Activated naive CD4-positive, alpha-beta T cell treated with anti-CD3 and anti-CD28 coated beads, Interleukin-2, amount 50 U/mL, for 24 hours (primary cell): ENCODE results near the gene ARID3C.
A peak's percentile ranks its signal among the peaks of the same experiment; 100 is the strongest.

ENCODE experiments used
- H3K27ac Mint-ChIP-seq: one replicate; pipeline ENCODE4 v1.8.0; 2021; ENCODE audit warnings: mild to moderate bottlenecking, mixed read lengths
- H3K27me3 Mint-ChIP-seq: one replicate; pipeline ENCODE4 v1.8.0; 2021; ENCODE audit warnings: mixed read lengths
- H3K36me3 Mint-ChIP-seq: one replicate; pipeline ENCODE4 v1.8.0; 2021; ENCODE audit warnings: mixed read lengths
- H3K4me1 Mint-ChIP-seq: one replicate; pipeline ENCODE4 v1.8.0; 2021; ENCODE audit warnings: mixed read lengths
- H3K4me3 Mint-ChIP-seq: one replicate; pipeline ENCODE4 v1.8.0; 2021; ENCODE audit warnings: mild to moderate bottlenecking, mixed read lengths
- H3K9me3 Mint-ChIP-seq: one replicate; pipeline ENCODE4 v1.8.0; 2021; ENCODE audit warnings: mixed read lengths

The ARID3C gene

GRCh38 chr9:34620061-34620994 lies 8.5 kb downstream of the ARID3C start, which contains the start of gene DCTN3:
DCTN3 (minus strand) TSS chr9:34620495; CDS start chr9:34620464, 31 bp downstream.
- peaks cover 3% of the 10 kb centered on the region for H3K36me3 Mint-ChIP-seq
- peaks cover 25% of the 10 kb centered on the region for H3K4me1 Mint-ChIP-seq
- H3K4me3 Mint-ChIP-seq, result peak within 1 kb of the TSS; percentile 88
- H3K9me3 Mint-ChIP-seq, result no peaks in the 10 kb centered on the region
- peak within 1 kb of the TSS; percentile 62 for H3K27ac Mint-ChIP-seq
- peaks cover 22% of the 10 kb centered on the region for H3K27me3 Mint-ChIP-seq

GRCh38 chr9:34615132-34615531 lies 13.7 kb downstream of the ARID3C start:
- H3K36me3 Mint-ChIP-seq, result peaks cover 7% of the 10 kb centered on the region
- no peak overlapping the region for H3K27ac Mint-ChIP-seq
- peaks cover 38% of the 10 kb centered on the region for H3K4me1 Mint-ChIP-seq
- H3K4me3 Mint-ChIP-seq, result no peak overlapping the region
- no peaks in the 10 kb centered on the region for H3K9me3 Mint-ChIP-seq
- no peaks in the 10 kb centered on the region for H3K27me3 Mint-ChIP-seq

GRCh38 chr9:34612788-34613390 lies 16.0 kb downstream of the ARID3C start:
- H3K9me3 Mint-ChIP-seq, result no peaks in the 10 kb centered on the region
- H3K27me3 Mint-ChIP-seq, result no peaks in the 10 kb centered on the region
- peak overlapping the region; percentile 92 for H3K4me3 Mint-ChIP-seq
- peaks cover 7% of the 10 kb centered on the region for H3K36me3 Mint-ChIP-seq
- H3K27ac Mint-ChIP-seq, result peak overlapping the region; percentile 71
- peaks cover 26% of the 10 kb centered on the region for H3K4me1 Mint-ChIP-seq

- Mint-ChIP-seq H3K36me3 (peaks cover 7% of the 10 kb centered on the region), H3K27ac (peak within 1 kb of the TSS; percentile 95), H3K4me3 (peak within 1 kb of the TSS; percentile 92), H3K4me1 (peaks cover 26% of the 10 kb centered on the region), H3K27me3 (no peaks in the 10 kb centered on the region), H3K9me3 (no peaks in the 10 kb centered on the region)
These were observed 16.8 kb downstream of the ARID3C start, which contains the start of gene RPP25L for GRCh38 chr9:34611811-34612787. RPP25L (minus strand) TSS chr9:34612097; CDS start chr9:34611296, 801 bp downstream.

GRCh38 chr9:34611251-34611810 lies 17.5 kb downstream of the ARID3C start:
- H3K27me3 Mint-ChIP-seq, result no peaks in the 10 kb centered on the region
- H3K36me3 Mint-ChIP-seq, result peaks cover 5% of the 10 kb centered on the region
- no peaks in the 10 kb centered on the region for H3K9me3 Mint-ChIP-seq
- H3K4me1 Mint-ChIP-seq, result peaks cover 26% of the 10 kb centered on the region
- peak overlapping the region; percentile 92 for H3K4me3 Mint-ChIP-seq
- peak overlapping the region; percentile 95 for H3K27ac Mint-ChIP-seq

GRCh38 chr9:34610434-34611206 lies 18.2 kb downstream of the ARID3C start:
- peak overlapping the region; percentile 92 for H3K4me3 Mint-ChIP-seq
- H3K36me3 Mint-ChIP-seq, result peaks cover 4% of the 10 kb centered on the region
- no peaks in the 10 kb centered on the region for H3K27me3 Mint-ChIP-seq
- H3K27ac Mint-ChIP-seq, result no peak overlapping the region
- no peaks in the 10 kb centered on the region for H3K9me3 Mint-ChIP-seq
- peaks cover 26% of the 10 kb centered on the region for H3K4me1 Mint-ChIP-seq

- no peak overlapping the region for H3K4me3 Mint-ChIP-seq
- peaks cover 16% of the 10 kb centered on the region for H3K4me1 Mint-ChIP-seq
- H3K27ac Mint-ChIP-seq, result no peak overlapping the region
- H3K27me3 Mint-ChIP-seq, result peaks cover 2% of the 10 kb centered on the region
- no peaks in the 10 kb centered on the region for H3K9me3 Mint-ChIP-seq
- peaks cover 1% of the 10 kb centered on the region for H3K36me3 Mint-ChIP-seq
These were observed 21.5 kb downstream of the ARID3C start for GRCh38 chr9:34607331-34607730.

GRCh38 chr9:34606905-34607304 lies 22.0 kb downstream of the ARID3C start:
- peaks cover 1% of the 10 kb centered on the region for H3K36me3 Mint-ChIP-seq
- peaks cover 14% of the 10 kb centered on the region for H3K4me1 Mint-ChIP-seq
- H3K27me3 Mint-ChIP-seq, result peaks cover 2% of the 10 kb centered on the region
- no peak overlapping the region for H3K27ac Mint-ChIP-seq
- no peak overlapping the region for H3K4me3 Mint-ChIP-seq
- H3K9me3 Mint-ChIP-seq, result no peaks in the 10 kb centered on the region

GRCh38 chr9:34606190-34606589 lies 22.7 kb downstream of the ARID3C start:
- H3K4me1 Mint-ChIP-seq, result peaks cover 10% of the 10 kb centered on the region
- H3K27ac Mint-ChIP-seq, result no peak overlapping the region
- H3K36me3 Mint-ChIP-seq, result no peaks in the 10 kb centered on the region
- no peak overlapping the region for H3K4me3 Mint-ChIP-seq
- H3K9me3 Mint-ChIP-seq, result no peaks in the 10 kb centered on the region
- peaks cover 2% of the 10 kb centered on the region for H3K27me3 Mint-ChIP-seq

- peaks cover 2% of the 10 kb centered on the region for H3K27me3 Mint-ChIP-seq
These were observed 25.1 kb downstream of the ARID3C start for GRCh38 chr9:34603610-34604231.

GRCh38 chr9:34601937-34602573 lies 26.8 kb downstream of the ARID3C start:
- peaks cover 3% of the 10 kb centered on the region for H3K27me3 Mint-ChIP-seq

More at GRCh38 chr9:34603610-34604231, 25.1 kb downstream of the ARID3C start:
- Mint-ChIP-seq H3K27ac (no peak overlapping the region), H3K36me3 (no peaks in the 10 kb centered on the region), H3K4me3 (no peak overlapping the region), H3K4me1 (no peaks in the 10 kb centered on the region), H3K9me3 (no peaks in the 10 kb centered on the region)

GRCh38 chr9:34600908-34601307 lies 28.0 kb downstream of the ARID3C start:
- Mint-ChIP-seq H3K4me1 (no peaks in the 10 kb centered on the region), H3K27me3 (peaks cover 3% of the 10 kb centered on the region), H3K27ac (no peak overlapping the region), H3K4me3 (no peak overlapping the region), H3K9me3 (no peaks in the 10 kb centered on the region), H3K36me3 (no peaks in the 10 kb centered on the region)

More at GRCh38 chr9:34601937-34602573, 26.8 kb downstream of the ARID3C start:
- Mint-ChIP-seq H3K9me3 (no peaks in the 10 kb centered on the region), H3K4me3 (no peak overlapping the region), H3K27ac (no peak overlapping the region), H3K36me3 (no peaks in the 10 kb centered on the region), H3K4me1 (no peaks in the 10 kb centered on the region)

- H3K4me1 Mint-ChIP-seq, result no peaks in the 10 kb centered on the region
- H3K36me3 Mint-ChIP-seq, result no peaks in the 10 kb centered on the region
- peaks cover 3% of the 10 kb centered on the region for H3K27me3 Mint-ChIP-seq
- no peak overlapping the region for H3K4me3 Mint-ChIP-seq
- H3K27ac Mint-ChIP-seq, result no peak overlapping the region
- H3K9me3 Mint-ChIP-seq, result no peaks in the 10 kb centered on the region
These were observed 29.3 kb downstream of the ARID3C start for GRCh38 chr9:34599546-34599945.
